ENCODE measurements around the gene HLA-E.

- TF ChIP-seq IKZF1 (conservative IDR thresholded peaks at IDR 0.05) (no peak), YY1 (IDR thresholded peaks at IDR 0.05; ENCODE audit: low read depth, low read length) (no peak), RFX5 (IDR thresholded peaks at IDR 0.05; ENCODE audit: low read depth, low read length) (no peak), WRNIP1 (IDR thresholded peaks at IDR 0.05; ENCODE audit: borderline replicate concordance, low read depth, low read length) (no peak)
Measured at GRCh38 chr6:30500421-30501355, 11.4 kb downstream of the HLA-E start.

All from GM12878 (cell line).